H7 (cell line): Measurements from ENCODE around the gene NFIB. TPM values are rescaled to one million over a fixed set of nuclear protein-coding genes. Genes with fewer than 3 reads are reported as not detected.

ENCODE experiments used
- DNase-seq: peaks from one replicate; pipeline ENCODE4 v3.0.0; 2012
- H3K27me3 ChIP-seq: 2 replicates; pipeline ENCODE4 v1.6.0; 2011; ENCODE audit warnings: mild to moderate bottlenecking, low read length; ENCODE audit not compliant: control insufficient read depth, insufficient read depth
- H3K36me3 ChIP-seq: replicated peaks from 2 replicates; pipeline ENCODE4 v1.5.1; 2011; ENCODE audit warnings: low read length; ENCODE audit not compliant: control insufficient read depth, insufficient read depth
- H3K4me3 ChIP-seq: 2 replicates; pipeline ENCODE4 v1.5.1; 2011; ENCODE audit warnings: low read depth, mild to moderate bottlenecking, control low read depth, low read length, moderate library complexity; ENCODE audit not compliant: insufficient read depth
- total RNA-seq: library from RNA; depleted of rRNA; stranded (reverse); fragments of >200 nt; shearing (Covaris generic); gene quantifications from 2 replicates; pipeline ENCODE4 v1.2.3, GENCODE V29; 2014

The NFIB gene
- total RNA-seq, 1 experiment from 2014 or later: 5.0 TPM

DNA sequence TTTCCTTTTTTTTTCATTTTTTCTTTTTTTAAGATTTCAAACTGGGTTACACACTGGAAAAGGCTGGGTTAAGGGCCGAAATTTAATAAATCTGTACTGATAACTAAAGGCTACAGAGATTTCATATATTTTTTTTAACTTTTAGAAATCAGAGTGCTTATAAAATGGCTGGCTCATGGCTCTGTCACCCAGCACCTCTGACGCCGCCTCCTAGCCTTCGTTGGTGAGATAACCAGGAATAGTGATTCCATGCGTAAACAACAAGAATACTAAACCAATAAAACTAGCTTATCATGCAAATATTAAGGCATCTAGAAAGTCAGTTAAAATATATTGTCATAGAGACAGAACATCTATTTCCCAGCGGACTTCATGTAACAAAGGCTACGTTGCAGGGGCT, 226.4 kb downstream of the NFIB start:
- no peak overlapping the region for H3K4me3 ChIP-seq
- H3K27me3 ChIP-seq: no peaks in the 10 kb centered on the region
- no peak for DNase-seq
- no peaks in the 10 kb centered on the region for H3K36me3 ChIP-seq

DNA sequence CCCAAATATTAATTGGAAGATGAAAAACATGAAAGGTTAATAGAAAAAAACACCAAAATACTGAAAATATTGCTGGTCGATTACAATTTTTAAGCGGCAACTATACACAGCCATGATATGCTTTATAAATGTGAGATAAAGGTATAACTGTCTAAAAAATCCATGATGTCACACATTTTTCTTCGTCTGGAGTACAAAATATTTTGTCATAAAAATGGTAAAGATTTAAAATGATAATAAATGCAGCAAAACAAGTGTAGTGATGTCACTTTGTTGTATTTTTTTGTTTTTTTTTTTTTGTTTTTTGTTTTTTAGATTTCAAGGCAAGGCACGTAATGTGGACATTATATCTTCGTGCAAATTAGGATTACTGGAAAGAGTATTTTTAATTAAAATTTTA, 227.4 kb downstream of the NFIB start:
- no peak for DNase-seq
- no peak overlapping the region for H3K4me3 ChIP-seq
- no peaks in the 10 kb centered on the region for H3K36me3 ChIP-seq
- no peaks in the 10 kb centered on the region for H3K27me3 ChIP-seq

DNA sequence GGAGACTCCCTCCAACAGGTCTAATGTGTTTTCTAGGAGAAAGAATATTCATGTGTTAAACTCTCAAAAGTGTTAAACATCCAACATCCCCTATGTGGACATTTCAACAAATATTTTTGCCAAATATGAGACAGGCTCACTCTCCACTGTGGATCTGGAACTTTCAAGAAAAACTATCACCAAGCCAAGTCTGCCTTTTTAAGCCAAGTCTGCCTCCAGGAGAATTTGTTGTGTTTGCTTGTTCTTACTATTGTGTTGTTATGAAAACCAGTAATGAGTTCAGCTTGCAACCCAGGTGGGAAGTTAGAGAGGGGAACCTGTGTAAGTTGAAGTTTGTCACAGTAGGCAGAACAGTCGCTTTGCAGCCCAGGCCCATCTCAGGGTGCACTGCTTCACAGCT, 228.1 kb downstream of the NFIB start:
- Histone ChIP-seq H3K4me3 (no peak overlapping the region), H3K36me3 (no peaks in the 10 kb centered on the region), H3K27me3 (no peaks in the 10 kb centered on the region)
- DNase-seq: no peak

DNA sequence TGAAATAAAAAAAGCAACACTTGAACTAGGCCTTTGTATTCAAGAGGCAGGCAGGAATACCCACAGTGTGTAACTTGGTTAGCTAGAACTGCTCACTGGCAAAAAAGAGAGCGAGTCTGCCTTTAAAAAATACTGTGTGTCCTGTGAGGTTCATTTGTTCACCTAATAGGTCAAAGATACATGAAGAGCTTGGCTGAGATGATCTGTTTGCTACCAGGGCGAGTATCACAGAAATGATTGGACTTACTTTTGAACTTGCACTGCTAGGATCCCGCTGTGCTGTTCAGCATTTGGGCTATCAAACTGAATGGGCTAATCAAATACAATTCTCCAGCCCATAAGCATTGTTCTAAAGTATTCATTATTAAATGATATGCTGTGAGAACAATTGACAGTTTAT, 229.1 kb downstream of the NFIB start:
- no peak for DNase-seq
- no peaks in the 10 kb centered on the region for H3K27me3 ChIP-seq
- no peaks in the 10 kb centered on the region for H3K36me3 ChIP-seq
- H3K4me3 ChIP-seq: no peak overlapping the region

DNA sequence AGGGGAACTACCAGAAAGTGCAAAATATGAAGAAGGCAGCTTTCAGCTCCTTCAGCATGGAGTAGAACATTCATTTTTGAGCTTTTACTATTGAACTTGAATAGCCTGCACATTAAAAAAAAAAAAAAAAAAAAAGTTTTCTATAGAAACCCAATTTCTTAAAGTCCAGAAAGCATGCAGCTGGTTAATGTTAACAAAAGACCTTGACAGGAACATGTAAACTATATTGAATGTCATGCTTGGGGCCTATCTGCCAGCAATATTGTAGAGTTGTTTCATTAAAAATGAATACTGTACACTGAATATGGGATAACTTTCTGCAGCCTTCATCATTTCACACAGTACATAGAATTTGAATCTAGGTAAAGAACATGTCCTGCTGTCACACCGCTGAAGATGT, 230.6 kb downstream of the NFIB start:
- H3K27me3 ChIP-seq: no peaks in the 10 kb centered on the region
- DNase-seq: no peak
- no peaks in the 10 kb centered on the region for H3K36me3 ChIP-seq
- H3K4me3 ChIP-seq: no peak overlapping the region

DNA sequence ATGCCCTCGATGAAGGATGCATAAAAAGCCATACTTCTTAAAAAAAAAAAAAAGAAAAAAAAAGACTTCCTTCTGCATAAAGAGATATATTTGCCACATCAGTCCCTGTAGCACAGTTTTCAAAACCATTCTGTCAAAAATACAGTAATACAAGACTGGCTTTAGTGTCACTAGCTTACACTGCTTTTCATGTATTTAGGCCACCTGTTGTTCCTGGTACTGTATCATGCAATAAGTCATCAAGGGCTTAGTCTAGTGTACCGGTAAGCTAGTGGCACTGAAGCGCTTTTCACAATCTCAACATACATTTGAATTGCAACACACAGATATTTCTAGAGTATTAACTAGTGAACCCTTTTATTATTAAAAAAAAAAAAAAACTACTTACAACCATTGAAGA, 231.2 kb downstream of the NFIB start:
- no peaks in the 10 kb centered on the region for H3K27me3 ChIP-seq
- no peak overlapping the region for H3K4me3 ChIP-seq
- no peaks in the 10 kb centered on the region for H3K36me3 ChIP-seq
- no peak for DNase-seq

DNA sequence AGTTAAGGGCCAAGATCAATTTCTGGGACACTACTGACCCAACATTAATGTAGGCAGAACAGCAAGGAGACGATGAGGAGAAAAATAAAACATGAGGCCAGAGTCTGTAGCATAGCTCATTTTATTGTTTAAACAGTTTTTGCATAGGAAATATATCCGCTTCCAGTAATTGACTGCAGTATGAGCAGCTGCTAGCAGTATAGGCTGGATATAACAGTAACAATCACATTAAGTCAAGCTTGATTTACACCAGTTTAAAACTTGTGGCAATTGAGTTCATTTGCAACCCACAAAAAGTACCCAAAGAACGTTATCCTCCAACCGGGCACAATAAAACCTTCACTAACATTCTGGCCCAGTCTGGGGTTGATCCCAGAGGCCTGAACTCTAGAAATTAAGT, 232.2 kb downstream of the NFIB start:
- H3K36me3 ChIP-seq: no peaks in the 10 kb centered on the region
- no peak for DNase-seq
- no peaks in the 10 kb centered on the region for H3K27me3 ChIP-seq
- no peak overlapping the region for H3K4me3 ChIP-seq

DNA sequence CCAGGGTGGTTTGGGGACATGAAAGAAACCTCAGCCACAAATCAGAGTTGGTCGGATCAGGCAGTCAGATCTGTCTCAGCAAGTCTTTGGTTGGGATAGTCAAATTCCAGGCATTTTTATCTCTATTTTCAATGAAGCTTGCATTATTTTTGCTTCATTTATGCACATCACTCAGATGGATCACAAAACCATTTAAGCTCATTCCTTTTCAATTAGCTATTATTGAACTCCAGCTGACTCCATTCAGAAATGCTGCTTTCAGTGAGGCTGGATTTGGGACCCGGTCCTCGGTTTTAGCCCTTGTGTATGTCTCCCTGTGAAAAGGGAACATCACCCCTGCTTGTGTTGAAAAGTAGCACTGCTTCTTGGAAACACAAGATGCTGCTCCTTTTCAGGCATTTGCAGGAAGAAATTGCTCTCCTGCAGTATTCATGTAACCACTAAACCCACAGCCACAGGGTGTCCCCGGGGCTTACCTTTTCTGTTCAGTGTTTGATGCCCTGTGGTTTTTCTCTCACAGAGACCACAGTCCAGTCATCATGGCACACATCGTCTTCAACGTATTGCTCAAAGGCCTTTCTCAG, 232.9 kb downstream of the NFIB start:
- H3K27me3 ChIP-seq: no peaks in the 10 kb centered on the region
- H3K4me3 ChIP-seq: no peak overlapping the region
- no peaks in the 10 kb centered on the region for H3K36me3 ChIP-seq
- DNase-seq: no peak

DNA sequence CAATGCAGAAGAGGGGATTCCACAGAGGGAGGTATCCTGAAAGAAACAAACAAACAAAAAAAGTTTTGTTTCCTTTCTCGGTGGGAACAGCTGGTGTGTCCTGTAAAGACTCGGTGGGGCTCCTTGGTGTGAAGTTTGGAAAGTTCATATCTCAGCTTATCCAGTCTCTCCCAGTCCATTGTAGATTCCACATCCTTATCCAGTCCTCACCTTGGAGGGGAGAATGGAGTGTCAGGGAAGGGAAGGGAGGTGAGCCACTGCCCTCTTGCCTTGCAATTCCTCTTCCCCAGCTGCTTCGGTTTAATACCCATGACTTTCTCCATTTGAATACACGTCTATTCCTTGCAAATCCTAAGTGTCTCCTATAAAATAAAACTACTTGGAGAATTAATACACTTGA, 234.5 kb downstream of the NFIB start:
- Histone ChIP-seq H3K4me3 (no peak overlapping the region), H3K27me3 (no peaks in the 10 kb centered on the region), H3K36me3 (no peaks in the 10 kb centered on the region)
- no peak for DNase-seq

DNA sequence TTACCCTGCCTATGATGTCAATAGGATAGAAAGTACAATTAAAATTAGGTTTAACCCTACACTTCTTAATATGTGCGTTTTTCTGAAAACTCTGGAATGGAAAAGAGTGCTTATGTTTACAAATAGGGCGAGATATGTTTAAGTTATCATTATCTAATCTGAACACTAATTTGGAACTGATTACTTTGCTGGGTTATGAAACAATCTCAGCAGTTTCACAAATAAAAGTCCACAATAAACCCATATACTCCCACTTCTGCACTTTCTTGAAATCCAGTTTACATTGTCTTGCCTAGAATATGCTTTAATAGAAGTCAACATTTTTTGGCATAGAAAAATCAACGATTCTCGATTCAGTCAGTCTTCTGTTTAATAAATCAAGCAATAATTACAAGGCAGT, 236.3 kb downstream of the NFIB start:
- no peaks in the 10 kb centered on the region for H3K27me3 ChIP-seq
- H3K36me3 ChIP-seq: no peaks in the 10 kb centered on the region
- DNase-seq: no peak
- no peak overlapping the region for H3K4me3 ChIP-seq

DNA sequence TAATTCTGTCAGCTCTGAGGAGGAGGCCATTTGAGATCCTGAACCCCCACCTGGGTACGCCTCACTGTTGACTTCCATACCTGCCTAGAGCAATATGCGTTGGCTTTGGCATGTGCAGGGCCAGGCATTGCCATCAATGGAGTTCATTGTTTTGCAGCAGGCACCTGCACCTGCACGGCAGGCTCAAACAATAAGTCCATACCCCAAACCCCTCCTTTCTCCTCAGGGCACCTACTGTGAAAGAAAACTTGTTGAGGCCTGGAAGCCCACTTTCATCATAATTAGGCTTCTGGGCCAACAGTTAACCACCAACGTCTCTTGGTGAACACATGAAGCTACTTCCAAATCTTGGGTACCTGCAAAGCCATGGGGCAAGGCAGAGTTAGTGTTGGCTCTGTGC, 238.7 kb downstream of the NFIB start:
- H3K27me3 ChIP-seq: no peaks in the 10 kb centered on the region
- no peaks in the 10 kb centered on the region for H3K36me3 ChIP-seq
- no peak overlapping the region for H3K4me3 ChIP-seq
- no peak for DNase-seq

DNA sequence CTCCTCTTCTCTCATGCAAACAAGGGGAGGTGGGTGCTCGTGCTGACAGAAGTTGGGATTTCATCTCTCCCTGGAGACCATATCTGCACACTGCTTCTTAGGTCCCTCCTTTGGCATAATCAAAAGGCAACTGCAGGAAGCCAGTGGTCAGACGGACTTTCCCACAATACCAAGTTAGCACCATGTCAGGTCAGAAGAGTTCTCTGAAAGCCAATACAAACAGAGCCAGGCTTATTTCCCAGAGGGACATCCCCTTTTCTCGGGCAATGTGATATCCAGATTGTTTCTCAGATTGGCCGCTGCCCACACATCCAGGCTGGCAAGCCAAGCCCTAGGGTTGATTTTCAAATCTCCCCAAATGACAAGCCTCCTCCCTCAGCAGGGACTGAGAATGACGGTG, 241.1 kb downstream of the NFIB start:
- Histone ChIP-seq H3K36me3 (no peaks in the 10 kb centered on the region), H3K4me3 (no peak overlapping the region), H3K27me3 (no peaks in the 10 kb centered on the region)
- DNase-seq: no peak

DNA sequence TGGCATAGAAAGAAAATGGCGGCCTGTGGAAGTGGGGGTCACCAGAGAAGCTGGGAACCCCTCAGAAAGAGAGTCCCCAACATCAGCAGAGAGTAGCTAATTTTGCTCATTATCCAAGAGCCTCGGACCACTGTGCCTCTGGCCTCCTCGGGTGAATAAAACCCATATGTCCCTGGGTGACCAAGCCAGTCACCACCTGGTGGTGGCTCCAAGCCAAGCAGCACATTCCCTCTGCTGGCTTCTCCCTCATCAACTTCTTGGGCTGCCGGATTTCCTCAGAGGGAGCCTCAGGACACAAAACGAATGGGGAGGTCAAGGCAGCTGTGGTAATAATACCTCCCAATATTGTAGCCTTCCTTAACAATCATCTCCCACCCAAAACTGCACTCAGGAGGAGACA, 242.5 kb downstream of the NFIB start:
- no peaks in the 10 kb centered on the region for H3K36me3 ChIP-seq
- DNase-seq: no peak
- H3K4me3 ChIP-seq: no peak overlapping the region
- no peaks in the 10 kb centered on the region for H3K27me3 ChIP-seq

DNA sequence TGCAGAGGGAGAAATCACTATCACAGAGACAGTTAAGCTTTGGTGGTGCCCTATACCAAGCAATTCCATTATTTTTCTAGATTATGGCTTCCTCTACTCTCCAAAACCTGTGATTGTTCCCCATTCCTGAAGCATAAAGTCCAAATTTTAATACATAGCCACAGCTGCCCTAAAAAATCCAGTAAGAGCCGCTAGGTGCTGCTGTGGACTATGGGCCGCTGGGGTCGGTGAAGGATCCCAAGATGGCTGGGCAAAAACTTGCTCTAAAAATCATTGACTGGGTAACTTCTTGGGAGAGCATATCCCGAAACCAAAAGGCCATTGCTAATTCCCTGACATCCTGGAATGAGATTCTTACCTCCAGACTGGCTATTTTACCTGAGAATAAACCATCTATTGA, 245.3 kb downstream of the NFIB start:
- no peak overlapping the region for H3K4me3 ChIP-seq
- H3K27me3 ChIP-seq: no peaks in the 10 kb centered on the region
- no peaks in the 10 kb centered on the region for H3K36me3 ChIP-seq
- no peak for DNase-seq

DNA sequence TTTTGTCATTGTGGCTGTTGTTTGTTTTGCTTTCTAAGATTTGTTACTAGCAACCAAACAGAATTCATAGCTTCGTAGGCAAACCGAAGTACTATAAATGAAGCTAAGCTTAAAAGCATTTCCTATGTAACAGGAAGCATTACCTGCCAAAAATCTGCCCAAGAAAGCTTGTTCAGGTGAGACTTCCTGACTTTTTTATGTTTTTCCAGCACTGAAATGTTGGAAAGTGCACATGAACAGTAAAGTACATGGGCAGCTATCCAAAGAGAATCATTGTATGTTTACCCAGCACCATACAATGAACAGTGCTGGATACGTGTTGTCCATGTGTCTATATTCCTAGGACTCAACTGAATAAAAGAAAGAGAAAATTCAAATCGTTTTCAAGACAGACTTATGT, 247.1 kb downstream of the NFIB start:
- Histone ChIP-seq H3K36me3 (no peaks in the 10 kb centered on the region), H3K4me3 (no peak overlapping the region), H3K27me3 (no peaks in the 10 kb centered on the region)
- DNase-seq: no peak

DNA sequence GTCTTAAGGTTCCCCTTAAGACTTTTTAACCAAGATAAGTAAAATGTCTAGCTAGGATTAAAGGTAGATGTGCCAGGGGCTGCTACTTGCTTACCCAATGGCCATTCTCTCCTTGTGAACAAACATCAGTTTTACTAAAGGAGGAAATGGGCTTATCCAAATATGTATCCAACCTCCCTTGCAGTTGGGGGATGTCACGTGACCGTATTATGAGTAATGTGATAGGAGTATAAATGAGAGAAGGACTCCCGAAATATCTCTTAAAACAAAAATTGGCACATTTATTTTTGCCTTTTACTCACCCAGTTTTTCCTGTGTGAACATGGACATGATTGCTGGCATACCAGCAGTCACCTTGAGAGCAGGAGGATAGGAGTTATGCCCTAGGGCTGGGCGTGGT, 247.9 kb downstream of the NFIB start:
- DNase-seq: no peak
- no peak overlapping the region for H3K4me3 ChIP-seq
- no peaks in the 10 kb centered on the region for H3K27me3 ChIP-seq
- H3K36me3 ChIP-seq: no peaks in the 10 kb centered on the region
